ENCODE measurements around the gene RPS19. TPM values are rescaled to one million over a fixed set of nuclear protein-coding genes. Genes with fewer than 3 reads are reported as not detected.

Gene RPS19
- total RNA-seq, 4 donors from 2014 or later = 559 to 757 (median 617) TPM

DNA sequence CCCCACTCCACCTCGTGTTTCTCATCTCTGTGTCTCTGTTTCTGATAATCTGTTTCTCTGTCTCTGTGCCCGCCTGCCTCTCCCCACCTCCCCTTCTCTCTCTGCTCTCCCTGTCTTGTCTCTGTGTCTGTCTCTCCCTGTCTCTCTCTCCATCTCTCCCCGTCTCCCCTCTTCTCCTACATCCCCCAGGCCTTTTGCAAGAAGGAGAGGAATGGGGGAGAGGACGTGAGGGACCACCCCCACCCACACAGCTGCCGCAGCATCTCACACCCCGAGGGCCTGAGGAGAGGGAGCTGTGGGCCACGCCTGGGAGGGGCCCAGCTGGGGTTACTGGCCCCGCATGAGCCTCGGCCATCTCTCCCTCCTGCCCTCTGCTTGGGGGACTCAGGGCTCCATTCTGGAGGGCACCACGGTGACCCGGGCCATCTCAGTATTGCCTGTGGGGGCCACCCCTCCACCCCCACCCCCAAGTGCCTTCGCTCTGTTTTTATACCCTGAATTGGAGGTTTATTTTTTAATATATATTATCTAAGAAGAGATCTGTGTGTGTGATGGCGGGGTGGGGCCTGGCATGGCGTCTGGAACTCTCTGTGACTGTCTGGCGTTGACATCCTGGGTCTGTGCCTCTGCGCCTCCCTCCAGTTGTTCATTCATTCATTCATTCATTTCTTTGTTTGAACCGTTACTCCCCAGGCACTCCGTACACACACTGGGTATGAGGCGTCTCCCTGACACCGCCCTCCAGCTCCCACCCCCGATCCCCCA, 47.0 kb downstream of the RPS19 start:
- no peak for DNase-seq (ENCODE audit: low spot score)
- no peak for ATAC-seq (ENCODE audit: low FRiP score)
- TF ChIP-seq, protein P1, sequence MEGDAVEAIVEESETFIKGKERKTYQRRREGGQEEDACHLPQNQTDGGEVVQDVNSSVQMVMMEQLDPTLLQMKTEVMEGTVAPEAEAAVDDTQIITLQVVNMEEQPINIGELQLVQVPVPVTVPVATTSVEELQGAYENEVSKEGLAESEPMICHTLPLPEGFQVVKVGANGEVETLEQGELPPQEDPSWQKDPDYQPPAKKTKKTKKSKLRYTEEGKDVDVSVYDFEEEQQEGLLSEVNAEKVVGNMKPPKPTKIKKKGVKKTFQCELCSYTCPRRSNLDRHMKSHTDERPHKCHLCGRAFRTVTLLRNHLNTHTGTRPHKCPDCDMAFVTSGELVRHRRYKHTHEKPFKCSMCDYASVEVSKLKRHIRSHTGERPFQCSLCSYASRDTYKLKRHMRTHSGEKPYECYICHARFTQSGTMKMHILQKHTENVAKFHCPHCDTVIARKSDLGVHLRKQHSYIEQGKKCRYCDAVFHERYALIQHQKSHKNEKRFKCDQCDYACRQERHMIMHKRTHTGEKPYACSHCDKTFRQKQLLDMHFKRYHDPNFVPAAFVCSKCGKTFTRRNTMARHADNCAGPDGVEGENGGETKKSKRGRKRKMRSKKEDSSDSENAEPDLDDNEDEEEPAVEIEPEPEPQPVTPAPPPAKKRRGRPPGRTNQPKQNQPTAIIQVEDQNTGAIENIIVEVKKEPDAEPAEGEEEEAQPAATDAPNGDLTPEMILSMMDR (IDR thresholded peaks at IDR 0.05) = no peak

DNA sequence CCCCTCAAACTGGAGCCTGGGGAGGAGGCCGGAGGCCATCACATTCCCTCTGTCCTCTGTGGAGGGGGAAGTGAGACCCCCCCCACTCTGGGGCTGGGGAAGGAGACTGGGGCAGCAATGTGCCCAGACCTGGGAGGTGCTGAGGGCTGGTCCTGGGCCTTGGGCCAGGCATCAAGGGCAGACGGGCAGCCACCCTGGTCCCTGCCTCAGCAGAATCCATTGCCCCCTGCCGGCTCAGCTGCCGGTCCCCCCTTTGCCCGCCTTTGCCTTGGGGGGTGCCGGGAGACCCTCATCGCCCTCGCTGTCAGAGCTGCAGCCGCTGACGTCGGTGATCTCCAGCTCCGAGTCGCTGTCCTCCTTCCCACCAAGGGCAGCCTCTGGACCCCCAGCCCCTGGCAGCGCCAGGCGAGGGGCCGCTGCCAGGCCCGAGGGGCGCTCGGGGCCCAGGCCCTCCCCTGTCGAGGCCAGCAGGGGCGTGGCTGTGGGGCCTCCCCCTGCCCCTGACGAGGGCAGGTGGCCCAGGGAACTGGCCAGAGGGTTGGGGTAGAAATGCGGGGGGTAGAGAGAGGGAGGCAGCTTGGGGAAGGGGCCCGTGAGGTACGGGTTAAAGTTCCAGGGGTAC, 48.0 kb downstream of the RPS19 start:
- DNase-seq (ENCODE audit: low spot score) = no peak
- no peak for ATAC-seq (ENCODE audit: low FRiP score)
- TF ChIP-seq, protein P1 (IDR thresholded peaks at IDR 0.05) = no peak

DNA sequence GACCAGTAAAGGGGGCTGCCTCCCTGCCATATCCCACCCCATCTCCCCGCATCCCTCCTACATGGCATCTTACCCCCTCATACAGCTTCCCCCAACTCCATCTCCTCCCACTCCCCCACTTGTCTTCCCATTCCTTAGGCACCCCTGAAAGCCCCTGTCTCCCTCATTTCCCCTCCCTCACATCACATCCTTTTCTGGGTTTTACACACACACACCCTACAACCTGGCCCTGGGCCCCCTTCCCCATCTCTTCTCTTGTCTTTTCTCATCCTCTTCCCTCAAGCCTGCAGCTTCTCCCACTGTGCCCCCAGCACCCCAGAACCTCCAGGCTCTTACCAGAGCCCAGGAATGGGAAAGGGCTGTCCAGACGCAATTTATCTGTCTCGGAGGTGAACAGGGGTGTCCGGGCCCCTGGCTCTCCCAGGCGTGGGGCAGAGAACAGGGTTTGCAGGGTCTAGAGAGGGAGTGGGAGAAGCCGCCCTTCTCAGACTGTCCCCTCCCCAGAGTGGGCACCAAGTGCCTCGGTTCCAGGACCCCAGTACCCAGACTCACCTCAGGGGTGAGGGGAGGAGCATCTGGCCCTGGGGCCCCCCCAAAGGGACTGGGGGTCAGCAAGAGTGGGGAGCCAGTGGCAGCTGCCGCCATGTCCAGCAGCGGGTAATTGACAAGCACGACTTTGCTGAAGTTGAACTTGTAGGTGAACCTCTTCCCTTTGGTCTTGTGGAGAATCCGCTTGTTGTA, 48.8 kb downstream of the RPS19 start:
- TF ChIP-seq, protein P1 (IDR thresholded peaks at IDR 0.05) = no peak

DNA sequence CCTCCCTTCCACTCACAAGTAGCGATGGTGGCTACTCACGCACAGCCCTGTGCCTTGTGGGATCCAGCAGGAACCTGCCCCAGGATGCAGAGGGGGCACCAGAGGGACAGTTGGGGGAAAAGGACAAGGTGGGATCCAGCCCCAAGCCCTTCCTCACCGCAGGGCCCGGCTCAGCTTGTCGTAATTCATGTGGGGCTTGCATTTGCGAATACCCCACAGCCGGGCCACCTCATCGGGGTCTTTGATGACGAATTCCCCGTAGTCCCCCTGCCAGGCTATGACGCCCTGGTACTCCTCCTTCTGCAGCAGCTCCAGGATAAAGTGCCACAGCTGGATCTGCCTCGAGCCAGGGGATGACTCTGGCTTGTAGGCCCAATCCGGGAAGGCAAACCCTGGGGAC, 49.7 kb downstream of the RPS19 start:
- TF ChIP-seq, protein P1 (IDR thresholded peaks at IDR 0.05) = no peak
- ATAC-seq (ENCODE audit: low FRiP score) (no peak), DNase-seq (ENCODE audit: low spot score) (no peak)

More for the DNA sequence above, 48.8 kb downstream of the RPS19 start:
- ATAC-seq (ENCODE audit: low FRiP score) (no peak), DNase-seq (ENCODE audit: low spot score) (no peak)

DNA sequence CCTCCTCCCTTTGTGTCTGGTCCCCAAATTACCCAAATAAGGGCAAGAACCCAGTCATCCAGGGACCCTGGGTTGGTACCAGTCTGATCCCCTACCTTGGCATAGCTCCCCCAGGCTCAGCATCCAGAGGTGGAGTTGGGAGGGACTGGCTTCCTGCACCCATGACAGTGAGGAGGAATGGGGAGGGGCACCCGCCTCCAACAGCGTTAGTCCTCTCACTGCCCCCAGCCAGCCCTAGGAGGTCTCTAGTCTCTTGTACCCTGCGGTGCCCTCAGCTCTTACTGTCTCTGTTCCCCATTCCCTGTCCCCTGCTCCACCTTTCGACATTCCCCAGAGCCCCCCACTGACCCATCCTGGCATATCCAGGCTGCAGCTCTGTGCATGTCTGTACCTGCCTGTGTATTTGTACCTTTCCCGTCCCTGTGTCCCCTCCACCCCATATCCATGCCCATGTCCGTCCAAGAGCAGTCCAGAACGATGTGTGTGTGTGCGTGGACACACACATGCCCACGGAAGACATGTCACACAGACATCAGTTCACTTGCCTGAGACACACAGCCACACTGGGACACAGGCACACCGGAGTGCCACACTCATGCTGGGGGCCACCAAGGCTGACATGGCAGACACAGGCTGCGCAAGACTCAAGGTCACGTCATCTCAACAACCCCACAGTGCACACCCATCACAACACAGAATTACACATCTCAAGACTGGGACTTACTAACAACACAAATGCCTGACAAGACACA, 50.4 kb downstream of the RPS19 start:
- TF ChIP-seq, protein P1 (IDR thresholded peaks at IDR 0.05) = no peak
- DNase-seq (ENCODE audit: low spot score) (no peak), ATAC-seq (ENCODE audit: low FRiP score) (no peak)

DNA sequence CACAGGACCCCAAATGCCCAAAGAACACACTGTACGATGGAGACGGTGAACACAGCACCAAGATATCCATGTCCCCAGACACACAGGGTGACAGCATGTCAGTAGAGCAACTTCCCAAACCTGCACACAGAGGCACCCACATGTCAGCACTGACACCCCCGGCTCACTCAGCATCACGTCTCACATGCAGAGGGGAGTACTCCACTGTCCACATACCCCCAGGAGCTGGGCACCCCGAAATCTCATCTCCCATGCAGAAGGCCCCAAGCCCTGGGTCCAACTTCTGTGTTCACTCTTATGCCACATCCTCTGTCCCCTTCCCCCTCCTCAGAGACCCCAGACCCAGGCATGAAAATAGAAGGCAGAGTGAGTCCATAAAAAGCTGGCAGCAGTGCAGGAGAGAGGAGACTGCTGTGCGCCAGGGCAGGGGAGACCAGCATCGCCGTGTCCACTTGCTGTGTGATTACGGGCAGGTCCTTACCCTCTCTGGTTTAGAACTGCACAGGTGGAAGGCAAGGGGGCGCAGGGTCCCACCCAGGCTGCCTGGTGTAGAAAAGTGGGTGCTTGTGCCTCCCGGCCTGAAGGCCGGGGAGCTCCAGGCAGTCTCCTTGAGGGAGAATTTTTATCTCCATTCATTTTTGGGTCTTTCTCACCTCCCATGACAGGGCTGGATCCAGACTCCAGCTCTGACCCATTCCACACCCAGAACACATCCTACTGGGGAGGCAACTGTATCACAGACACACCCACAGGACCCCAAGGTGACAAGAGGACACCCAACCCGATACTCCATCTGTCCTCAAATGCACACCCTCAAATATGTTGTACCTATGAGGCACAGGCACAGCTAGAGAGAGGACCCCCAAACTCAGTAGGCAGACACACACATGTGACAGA, 51.2 kb downstream of the RPS19 start:
- TF ChIP-seq, protein P1 (IDR thresholded peaks at IDR 0.05) = no peak
- ATAC-seq (ENCODE audit: low FRiP score) = no peak
- no peak for DNase-seq (ENCODE audit: low spot score)
